OCI-M2 (cell line): ENCODE measurements around the gene TMEM132E.

Experiments used
- DNase-seq: peaks from one replicate; lab custom pipeline; 2025; ENCODE audit not compliant: unreplicated experiment; lab: John Stamatoyannopoulos, UW

The TMEM132E gene

GRCh38 chr17:34654881-34655276 lies 75.5 kb downstream of the TMEM132E start:
- DNase-seq = no peak

DNA sequence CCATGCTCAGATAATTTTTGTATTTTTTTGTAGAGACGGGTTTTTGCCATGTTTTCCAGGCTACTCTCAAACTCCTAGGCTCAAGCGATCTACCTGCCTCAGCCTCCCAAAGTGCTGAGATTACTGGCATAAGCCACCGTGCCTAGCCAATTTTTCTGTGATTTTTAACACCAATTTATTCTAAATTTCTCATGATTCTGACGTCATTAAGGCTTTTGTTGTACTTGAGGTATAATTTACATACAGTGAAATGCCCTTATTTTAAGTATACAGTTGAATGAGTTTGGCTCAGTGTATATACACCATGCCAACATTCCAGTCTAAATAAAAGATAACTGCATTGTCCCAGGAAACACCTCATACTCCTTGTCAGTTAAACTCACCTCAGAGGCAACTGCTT lies 77.4 kb downstream of the TMEM132E start:
- DNase-seq = no peak

DNA sequence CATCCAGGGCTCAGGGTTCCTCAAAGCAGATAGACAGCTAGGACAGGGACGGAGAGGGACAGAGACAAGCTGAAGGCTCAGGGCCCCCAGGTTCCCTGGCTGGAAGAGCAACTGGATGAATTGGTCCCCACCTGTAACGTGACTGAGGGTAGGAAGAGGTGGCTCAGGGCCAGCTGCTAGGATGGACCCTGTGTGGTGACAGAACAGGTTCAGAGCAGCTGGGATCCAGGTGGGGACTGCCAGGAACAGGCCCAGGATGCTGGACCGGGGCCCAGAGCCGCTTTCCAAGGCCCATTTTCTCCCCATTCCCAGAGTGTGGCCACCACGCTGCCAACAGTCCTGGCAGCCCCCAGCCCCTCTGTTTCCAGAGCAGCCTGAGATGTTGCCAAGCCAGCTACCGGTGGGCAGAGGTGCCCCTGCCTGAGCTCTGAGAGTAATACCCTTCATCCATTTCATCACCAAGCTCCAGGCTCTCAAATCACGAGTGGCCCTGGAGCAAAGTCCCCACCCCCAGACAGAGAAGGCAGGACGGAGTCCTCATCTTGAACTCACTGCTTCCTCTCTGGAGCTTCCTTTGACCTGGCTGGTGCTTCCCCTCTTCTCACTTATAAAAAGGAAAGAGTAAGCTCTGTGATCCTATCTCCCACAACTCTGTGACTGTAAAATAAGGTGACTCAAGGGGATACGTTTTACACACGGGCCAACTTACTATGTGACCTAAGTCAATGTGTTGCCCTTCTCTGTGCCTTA lies 79.6 kb downstream of the TMEM132E start:
- DNase-seq = no peak

- DNase-seq = no peak
These were observed 84.3 kb downstream of the TMEM132E start for GRCh38 chr17:34663714-34664113.

DNA sequence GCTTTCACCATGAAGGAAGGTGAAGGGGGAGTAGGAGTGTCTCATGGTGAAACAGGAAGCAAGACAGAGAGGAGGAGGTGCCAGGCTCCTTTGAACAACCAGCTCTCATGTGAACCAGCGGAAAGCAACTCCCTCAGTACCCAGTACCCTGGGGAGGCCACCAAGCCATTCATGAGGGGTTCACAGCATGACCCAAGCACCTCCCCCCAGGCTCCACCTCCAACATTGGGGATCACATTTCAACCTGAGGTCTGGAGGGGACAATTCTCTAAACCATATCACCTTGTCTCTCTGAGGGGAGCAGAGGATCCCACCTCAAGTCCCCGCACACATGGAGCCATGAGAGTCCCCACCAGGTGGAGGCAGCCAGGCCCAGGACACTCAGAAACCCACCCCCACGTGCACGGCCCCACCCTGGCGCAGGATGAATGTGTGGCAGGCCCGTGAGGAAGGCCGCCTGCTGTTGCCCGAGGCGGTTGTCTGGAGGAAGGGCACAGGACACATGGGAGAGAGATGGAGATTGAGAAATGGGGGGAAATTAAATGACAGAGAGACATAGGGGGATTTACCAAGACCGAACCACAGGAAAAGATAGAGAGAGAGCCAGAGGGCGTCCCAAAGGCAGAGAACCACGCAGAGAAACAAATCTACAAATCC lies 85.9 kb downstream of the TMEM132E start:
- no peak for DNase-seq

- no peak for DNase-seq
These were observed 86.7 kb downstream of the TMEM132E start for GRCh38 chr17:34665819-34666763.

DNA sequence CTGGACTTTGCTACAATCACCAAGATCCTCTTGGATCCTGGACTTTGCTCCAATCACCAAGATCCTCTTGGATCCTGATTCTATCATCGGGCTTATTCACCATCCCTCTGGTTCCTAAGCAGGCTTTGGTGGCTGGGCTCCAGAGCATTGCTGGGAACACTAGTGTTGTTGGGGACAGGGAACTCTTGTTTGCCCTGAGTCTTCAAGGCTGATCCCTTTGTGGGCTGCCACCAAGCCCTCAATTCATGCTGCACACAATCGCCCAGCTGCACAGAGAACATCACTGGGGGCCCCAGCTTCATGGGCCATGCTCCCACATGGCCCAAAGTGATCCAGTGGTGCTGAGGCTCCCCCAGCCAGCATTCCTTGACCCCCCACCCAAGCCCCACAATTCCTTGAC lies 88.3 kb downstream of the TMEM132E start:
- no peak for DNase-seq

- DNase-seq = no peak
These were observed 88.8 kb downstream of the TMEM132E start for GRCh38 chr17:34668206-34668605.

DNA sequence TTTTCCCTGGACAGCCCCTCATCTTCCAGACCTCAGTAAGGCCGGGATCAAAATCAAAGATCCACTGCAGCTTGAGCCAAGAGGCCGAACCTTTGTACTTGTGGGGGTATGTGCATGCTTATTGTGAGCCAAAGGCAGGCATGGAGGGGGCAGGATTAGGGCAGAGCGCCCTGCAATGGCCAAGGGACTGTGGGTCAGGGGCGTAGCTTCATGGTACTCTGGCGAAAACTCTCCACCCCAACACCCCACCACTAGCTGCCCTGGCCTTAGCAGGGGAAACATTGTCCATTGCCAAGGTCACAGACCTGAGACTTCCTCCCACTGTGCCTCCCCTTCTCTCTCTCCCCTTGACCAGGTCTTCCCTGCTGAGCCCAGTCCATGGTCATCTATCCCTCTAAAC lies 90.1 kb downstream of the TMEM132E start:
- no peak for DNase-seq

GRCh38 chr17:34670618-34671017 lies 91.2 kb downstream of the TMEM132E start:
- DNase-seq = no peak

GRCh38 chr17:34671191-34671590 lies 91.8 kb downstream of the TMEM132E start:
- DNase-seq = no peak

GRCh38 chr17:34672176-34672785 lies 92.9 kb downstream of the TMEM132E start:
- DNase-seq = no peak

GRCh38 chr17:34673516-34673915 lies 94.1 kb downstream of the TMEM132E start:
- DNase-seq = no peak

- no peak for DNase-seq
These were observed 94.9 kb downstream of the TMEM132E start for GRCh38 chr17:34673995-34674890.

DNA sequence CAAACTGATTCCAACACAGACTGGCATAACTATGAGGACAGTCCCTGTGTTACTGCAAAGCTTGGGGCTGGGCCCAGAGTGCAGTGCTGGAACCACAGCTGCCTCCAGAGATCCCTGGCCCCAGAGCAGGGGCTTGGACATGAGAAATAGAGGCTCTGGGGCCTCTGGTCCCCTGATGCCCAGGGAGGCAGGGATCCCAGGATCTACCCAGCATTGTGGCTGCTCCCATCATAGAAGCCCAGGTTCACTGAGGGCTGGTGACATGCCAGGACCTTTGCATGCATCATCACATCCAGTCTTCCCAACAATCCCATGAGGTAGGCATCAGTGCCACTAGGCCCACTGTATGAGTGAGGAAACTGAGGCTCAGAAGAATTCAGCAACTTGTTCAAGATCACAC lies 95.8 kb downstream of the TMEM132E start:
- no peak for DNase-seq

DNA sequence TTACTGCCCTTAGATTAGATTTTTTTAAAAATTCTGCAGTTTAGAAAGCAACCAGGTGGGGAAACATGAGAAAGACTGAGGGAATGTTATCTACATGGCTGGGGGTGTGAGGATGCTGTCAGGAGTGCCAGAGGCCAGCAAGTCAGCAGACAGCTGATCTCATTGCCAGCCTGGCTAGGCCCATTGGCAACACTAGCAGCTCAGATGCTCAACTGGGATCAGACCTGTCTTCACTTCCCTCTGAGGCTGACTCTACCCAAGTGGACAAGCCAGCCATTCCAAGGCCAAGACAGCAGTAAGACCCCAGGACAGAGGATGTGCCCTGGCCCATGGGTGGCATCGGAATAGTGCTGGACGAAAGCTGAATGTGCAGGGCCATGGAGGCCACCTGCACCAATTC lies 96.2 kb downstream of the TMEM132E start:
- DNase-seq = no peak

DNA sequence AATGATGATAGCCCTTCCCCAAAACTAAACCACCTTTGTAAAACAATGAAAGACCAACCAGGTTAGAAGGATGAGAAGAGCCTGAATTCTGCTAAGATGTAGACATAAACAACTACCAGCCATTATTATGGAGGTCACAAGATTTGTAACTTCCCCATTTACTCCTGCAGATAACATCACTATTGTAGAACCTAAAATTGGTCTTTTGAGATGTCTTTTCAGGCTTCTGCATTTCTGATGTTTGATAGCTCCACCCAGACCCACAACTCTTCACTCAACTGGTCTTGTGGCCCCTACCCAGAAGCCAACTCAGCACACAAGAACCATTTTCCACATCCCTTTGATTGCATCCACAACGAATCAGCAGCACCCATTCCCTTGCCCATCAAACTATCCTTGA lies 100.8 kb downstream of the TMEM132E start:
- no peak for DNase-seq

GRCh38 chr17:34682305-34682704 lies 102.9 kb downstream of the TMEM132E start:
- DNase-seq = no peak

- DNase-seq = no peak
These were observed 104.0 kb downstream of the TMEM132E start for GRCh38 chr17:34683390-34683789.
